Keratinocyte (primary cell): ENCODE results near the gene BDKRB2. TPM values are rescaled to one million over a fixed set of nuclear protein-coding genes. Genes with fewer than 3 reads are reported as not detected.

Experiments
- DNase-seq: peaks from one replicate; pipeline ENCODE4 v3.0.0-alpha.2; 2011; ENCODE audit warnings: low read depth, missing footprints, low spot score
- FAIRE-seq: peaks from 2 replicates; lab custom pipeline; 2011; peaks lifted over from hg19 to GRCh38; lab: Jason Lieb, UNC
- H2AFZ ChIP-seq: 2 replicates; pipeline ENCODE4 v1.6.0; 2012; ENCODE audit warnings: low read length, control low read depth, inconsistent platforms; ENCODE audit not compliant: control insufficient read depth
- H3K27ac ChIP-seq: 2 replicates; pipeline ENCODE4 v1.5.1; 2011; ENCODE audit warnings: low read length; ENCODE audit not compliant: control insufficient read depth, insufficient read depth
- H3K27me3 ChIP-seq: 3 replicates; pipeline ENCODE4 v1.6.0; 2011; ENCODE audit warnings: low read length; ENCODE audit not compliant: control insufficient read depth, insufficient read depth; ENCODE audit errors: extremely low read depth
- H3K36me3 ChIP-seq, 2 experiments: 2 replicates in 1 of 2; 3 replicates in 1 of 2; pipeline ENCODE4 v1.5.1; 2011; ENCODE audit warnings: low read length in 2 of 2, mild to moderate bottlenecking in 1 of 2; ENCODE audit not compliant: control insufficient read depth in 2 of 2, insufficient read depth in 2 of 2; ENCODE audit errors: extremely low read depth in 1 of 2
- H3K4me1 ChIP-seq: 3 replicates; pipeline ENCODE4 v1.5.1; 2011; ENCODE audit warnings: low read length; ENCODE audit not compliant: control insufficient read depth, insufficient read depth; ENCODE audit errors: extremely low read depth
- H3K4me2 ChIP-seq: 3 replicates; pipeline ENCODE4 v1.6.0; 2011; ENCODE audit warnings: low read depth, low read length; ENCODE audit not compliant: control insufficient read depth, insufficient read depth; ENCODE audit errors: extremely low read depth
- H3K4me3 ChIP-seq, 3 experiments: fragments of 200-600 bp in 1 of 3; sonication (generic) in 1 of 3; 2 replicates in 2 of 3; 3 replicates in 1 of 3; pipeline ENCODE4 v1.5.1; 2011 to 2016; ENCODE audit warnings: low read length in 3 of 3, mild to moderate bottlenecking in 3 of 3, control low read depth in 2 of 3, inconsistent platforms in 1 of 3, low read depth in 1 of 3, mixed read lengths in 1 of 3, mixed run types in 1 of 3, moderate library complexity in 1 of 3; ENCODE audit not compliant: control insufficient read depth in 2 of 3, insufficient read depth in 2 of 3; ENCODE audit errors: extremely low read depth in 1 of 3
- H3K79me2 ChIP-seq: 2 replicates; pipeline ENCODE4 v1.6.0; 2012; ENCODE audit warnings: low read length; ENCODE audit not compliant: control insufficient read depth, insufficient read depth
- H3K9ac ChIP-seq: 3 replicates; pipeline ENCODE4 v1.6.0; 2011; ENCODE audit warnings: low read length; ENCODE audit not compliant: control insufficient read depth, insufficient read depth; ENCODE audit errors: extremely low read depth
- H3K9me1 ChIP-seq: 3 replicates; pipeline ENCODE4 v1.6.0; 2011; ENCODE audit warnings: low read length; ENCODE audit not compliant: control insufficient read depth, insufficient read depth; ENCODE audit errors: extremely low read depth
- H3K9me3 ChIP-seq: 2 replicates; pipeline ENCODE4 v1.5.1; 2012; ENCODE audit warnings: low read depth, low read length; ENCODE audit not compliant: control insufficient read depth
- H4K20me1 ChIP-seq: 3 replicates; pipeline ENCODE4 v1.6.0; 2011; ENCODE audit warnings: low read length; ENCODE audit not compliant: control insufficient read depth, insufficient read depth; ENCODE audit errors: extremely low read depth
- EZH2 ChIP-seq: IDR thresholded peaks from one replicate; pipeline ENCODE4 v1.6.1; 2012; ENCODE audit warnings: inconsistent platforms, mild to moderate bottlenecking, low read length, moderate library complexity
- dilution Hi-C: fragments of 300-500 bp; cut with MboI; formaldehyde crosslinking; loops from one replicate; pipeline ENCODE4 v1.7.0; 2020; ENCODE audit warnings: low sequenced_read_pairs; ENCODE audit not compliant: extremely low pct_ligation_motif_present
- polyA plus RNA-seq, 5 experiments: library from polyadenylated mRNA; depleted of rRNA in 3 of 5; stranded (reverse) in 3 of 5; stranded (forward) in 1 of 5; unstranded in 1 of 5; fragments of >200 nt; gene quantifications; 1 replicate in 1 of 5; 2 replicates in 3 of 5; 3 replicates in 1 of 5; pipeline versions ENCODE4 v1.2.1 to v1.2.3, GENCODE V29; 2011 to 2012; ENCODE audit warnings: missing spikeins in 2 of 5, low read depth in 1 of 5, low replicate concordance in 1 of 5
- TF ChIP-seq, protein P1 (sequence below), 3 experiments: IDR thresholded peaks in 1 of 3; conservative IDR thresholded peaks in 1 of 3; optimal IDR thresholded peaks in 1 of 3; 2 replicates in 2 of 3; 3 replicates in 1 of 3; pipeline versions ENCODE3 to v1.5.1; 2011; ENCODE audit warnings: low read length in 3 of 3, mild to moderate bottlenecking in 3 of 3, moderate library complexity in 2 of 3, control low read depth in 1 of 3, inconsistent platforms in 1 of 3; ENCODE audit not compliant: insufficient read depth in 2 of 3; ENCODE audit errors: extremely low read depth in 1 of 3

Gene BDKRB2
- polyA plus RNA-seq, 1 donor (not counting 4 experiments of a cell fraction or from before 2014, with no cell fraction given): 13.2 TPM

GRCh38 chr14:96233661-96234060 is 29.0 kb downstream of the BDKRB2 start:
- no peaks in the 10 kb centered on the region for H3K9me3 ChIP-seq
- dilution Hi-C loops: no loop called here
- H3K27ac ChIP-seq: no peak overlapping the region
- no peaks in the 10 kb centered on the region for H3K27me3 ChIP-seq
- H3K4me2 ChIP-seq: no peak overlapping the region
- H3K9ac ChIP-seq: no peak overlapping the region
- H3K79me2 ChIP-seq: no peaks in the 10 kb centered on the region
- H2AFZ ChIP-seq: no peak overlapping the region
- H3K36me3 ChIP-seq: peaks cover 10 to 23% of the 10 kb centered on the region in 2 experiments
- FAIRE-seq (no peak), DNase-seq (no peak)
- no peaks in the 10 kb centered on the region for H3K4me1 ChIP-seq
- H4K20me1 ChIP-seq: no peaks in the 10 kb centered on the region
- no peak for TF ChIP-seq EZH2
- TF ChIP-seq, protein P1, sequence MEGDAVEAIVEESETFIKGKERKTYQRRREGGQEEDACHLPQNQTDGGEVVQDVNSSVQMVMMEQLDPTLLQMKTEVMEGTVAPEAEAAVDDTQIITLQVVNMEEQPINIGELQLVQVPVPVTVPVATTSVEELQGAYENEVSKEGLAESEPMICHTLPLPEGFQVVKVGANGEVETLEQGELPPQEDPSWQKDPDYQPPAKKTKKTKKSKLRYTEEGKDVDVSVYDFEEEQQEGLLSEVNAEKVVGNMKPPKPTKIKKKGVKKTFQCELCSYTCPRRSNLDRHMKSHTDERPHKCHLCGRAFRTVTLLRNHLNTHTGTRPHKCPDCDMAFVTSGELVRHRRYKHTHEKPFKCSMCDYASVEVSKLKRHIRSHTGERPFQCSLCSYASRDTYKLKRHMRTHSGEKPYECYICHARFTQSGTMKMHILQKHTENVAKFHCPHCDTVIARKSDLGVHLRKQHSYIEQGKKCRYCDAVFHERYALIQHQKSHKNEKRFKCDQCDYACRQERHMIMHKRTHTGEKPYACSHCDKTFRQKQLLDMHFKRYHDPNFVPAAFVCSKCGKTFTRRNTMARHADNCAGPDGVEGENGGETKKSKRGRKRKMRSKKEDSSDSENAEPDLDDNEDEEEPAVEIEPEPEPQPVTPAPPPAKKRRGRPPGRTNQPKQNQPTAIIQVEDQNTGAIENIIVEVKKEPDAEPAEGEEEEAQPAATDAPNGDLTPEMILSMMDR (optimal IDR thresholded peaks at IDR 0.05 in 1 of 3, IDR thresholded peaks at IDR 0.05 in 1 of 3, conservative IDR thresholded peaks at IDR 0.05 in 1 of 3; ENCODE audit: extremely low read depth in 1 of 3, insufficient read depth in 2 of 3, low read length in 3 of 3): no peak
- no peak overlapping the region for H3K4me3 ChIP-seq
- no peaks in the 10 kb centered on the region for H3K9me1 ChIP-seq

DNA sequence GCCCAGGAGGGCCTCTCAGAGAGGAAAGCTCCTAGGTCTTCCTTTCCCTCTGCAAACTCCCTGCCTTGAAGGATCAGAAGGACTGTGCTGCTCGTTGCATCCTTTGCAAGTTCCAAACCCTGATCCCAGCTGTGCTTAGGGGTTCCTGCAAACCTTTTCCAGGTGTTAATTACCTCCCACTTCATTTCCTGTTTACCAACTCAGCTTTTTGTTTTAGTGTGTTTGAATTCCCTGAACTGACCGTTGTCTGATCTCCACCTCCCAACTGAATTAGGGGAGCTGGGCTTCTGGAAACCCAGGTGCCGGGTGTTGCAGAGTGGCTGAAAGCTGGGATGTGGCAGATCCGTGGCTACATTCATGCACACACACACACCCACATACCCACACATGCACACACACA is 30.8 kb downstream of the BDKRB2 start:
- Histone ChIP-seq H3K9me1 (no peaks in the 10 kb centered on the region), H3K4me3 (no peak overlapping the region), H4K20me1 (no peaks in the 10 kb centered on the region), H3K4me2 (no peak overlapping the region), H3K9ac (no peak overlapping the region), H3K4me1 (no peaks in the 10 kb centered on the region), H3K9me3 (no peaks in the 10 kb centered on the region), H2AFZ (no peak overlapping the region), H3K27me3 (no peaks in the 10 kb centered on the region), H3K36me3 (peaks cover 14 to 37% of the 10 kb centered on the region in 2 experiments), H3K27ac (no peak overlapping the region), H3K79me2 (no peaks in the 10 kb centered on the region)
- dilution Hi-C loops: no loop called here
- TF ChIP-seq EZH2: no peak
- TF ChIP-seq, protein P1 (optimal IDR thresholded peaks at IDR 0.05 in 1 of 3, IDR thresholded peaks at IDR 0.05 in 1 of 3, conservative IDR thresholded peaks at IDR 0.05 in 1 of 3; ENCODE audit: extremely low read depth in 1 of 3, insufficient read depth in 2 of 3, low read length in 3 of 3): no peak
- DNase-seq (no peak), FAIRE-seq (no peak)
